HG02678 (cell line): ENCODE data around the gene FLNA.

Experiments used
- ATAC-seq: cut with Tn5 transposase; IDR thresholded peaks from one replicate; pipeline ENCODE4 v1.9.1; 2021; ENCODE audit warnings: mild to moderate bottlenecking, moderate library complexity; ENCODE audit not compliant: unreplicated experiment

FLNA gene

DNA sequence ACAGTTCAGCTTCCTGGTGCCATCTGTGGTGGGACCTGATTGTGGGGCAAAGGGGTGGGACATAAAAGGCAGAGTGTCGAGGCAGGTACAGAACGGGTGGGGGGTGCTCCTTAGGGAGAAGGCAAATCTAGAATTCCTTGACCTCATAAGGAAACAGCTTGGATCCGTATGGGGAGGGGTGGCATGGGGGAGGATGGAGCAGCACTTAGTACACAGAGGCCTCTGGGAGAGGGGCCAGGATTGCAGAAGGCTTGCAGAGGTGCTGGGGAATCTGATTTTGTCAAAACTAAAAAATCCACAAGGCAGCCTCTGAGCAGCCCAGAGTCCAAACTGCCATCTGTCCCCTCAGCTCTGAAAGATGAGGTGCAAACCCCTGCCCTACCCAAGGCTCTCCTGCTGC lies 2.3 kb upstream of the FLNA start:
- no peak for ATAC-seq

GRCh38 chrX:154375156-154375504 lies 696 bp upstream of the FLNA start:
- no peak for ATAC-seq

DNA sequence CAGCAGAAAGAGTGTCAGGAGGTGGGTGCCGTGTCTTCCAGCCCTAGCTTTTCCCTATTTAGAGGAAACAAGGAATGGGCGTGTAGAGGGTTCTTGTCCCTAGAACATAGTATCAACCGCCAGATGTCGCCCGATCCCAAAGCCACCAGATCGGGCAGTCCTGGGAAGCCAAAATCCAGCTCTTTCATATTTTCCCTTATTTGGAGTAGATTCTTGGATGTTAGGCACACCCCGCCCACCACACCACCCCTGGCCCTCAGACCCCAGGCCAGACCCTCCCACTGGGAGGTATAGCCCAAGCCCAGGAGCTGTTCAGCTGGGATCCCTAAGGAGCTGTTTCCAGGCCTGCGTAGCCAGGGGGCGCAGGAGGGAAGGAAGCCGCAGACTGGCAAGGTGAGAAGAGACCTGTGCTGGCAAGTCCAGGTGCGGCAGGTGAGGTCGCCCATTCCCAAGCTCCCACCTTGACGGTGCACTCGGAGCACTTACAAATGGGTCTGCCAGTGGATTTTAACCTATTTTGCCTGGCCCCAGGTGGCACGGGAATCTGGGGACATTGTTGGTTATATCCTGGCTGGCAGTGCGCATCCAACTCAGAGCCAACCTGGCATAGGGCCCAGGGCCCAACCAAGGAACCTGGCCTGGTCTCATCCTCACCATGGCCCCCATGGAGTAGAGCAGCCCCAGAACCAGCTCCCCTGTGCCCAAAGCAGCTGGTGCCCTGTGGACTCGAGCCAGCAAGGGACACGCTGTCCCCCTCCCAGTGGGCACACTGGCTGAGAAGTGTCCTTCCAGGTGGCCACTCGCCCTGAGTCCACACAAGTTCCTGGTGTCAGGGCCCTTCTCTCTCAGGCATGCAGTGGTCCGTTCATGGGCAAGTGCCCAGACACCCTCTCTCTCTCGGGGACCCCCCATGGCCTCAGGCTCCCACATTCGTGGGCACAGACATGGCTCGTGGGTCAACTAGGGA lies 811 bp downstream of the FLNA start:
- ATAC-seq = no peak

DNA sequence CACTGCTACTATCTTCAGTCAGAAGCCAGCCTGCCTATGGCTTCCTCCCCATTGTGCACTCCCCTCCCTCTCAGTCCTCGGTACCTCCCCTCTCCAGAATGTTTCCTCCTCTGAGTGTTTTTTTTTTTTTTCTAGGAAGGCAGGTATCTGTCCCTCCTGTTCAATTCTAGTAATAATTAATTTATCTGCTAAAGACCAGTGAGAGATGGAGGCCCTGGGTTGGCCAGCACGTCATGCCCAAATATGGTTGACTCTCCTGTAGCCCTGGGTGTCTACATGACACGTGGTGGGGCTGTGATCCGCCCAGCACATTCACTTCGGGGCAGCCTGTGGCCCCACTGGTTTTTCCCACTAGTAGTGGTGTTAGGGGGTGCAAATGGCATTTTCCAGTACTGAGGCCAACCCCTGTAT lies 1.8 kb downstream of the FLNA start:
- no peak for ATAC-seq

- ATAC-seq = peak; percentile 12
Observed at GRCh38 chrX:154371789-154372300, 2.6 kb downstream of the FLNA start.

DNA sequence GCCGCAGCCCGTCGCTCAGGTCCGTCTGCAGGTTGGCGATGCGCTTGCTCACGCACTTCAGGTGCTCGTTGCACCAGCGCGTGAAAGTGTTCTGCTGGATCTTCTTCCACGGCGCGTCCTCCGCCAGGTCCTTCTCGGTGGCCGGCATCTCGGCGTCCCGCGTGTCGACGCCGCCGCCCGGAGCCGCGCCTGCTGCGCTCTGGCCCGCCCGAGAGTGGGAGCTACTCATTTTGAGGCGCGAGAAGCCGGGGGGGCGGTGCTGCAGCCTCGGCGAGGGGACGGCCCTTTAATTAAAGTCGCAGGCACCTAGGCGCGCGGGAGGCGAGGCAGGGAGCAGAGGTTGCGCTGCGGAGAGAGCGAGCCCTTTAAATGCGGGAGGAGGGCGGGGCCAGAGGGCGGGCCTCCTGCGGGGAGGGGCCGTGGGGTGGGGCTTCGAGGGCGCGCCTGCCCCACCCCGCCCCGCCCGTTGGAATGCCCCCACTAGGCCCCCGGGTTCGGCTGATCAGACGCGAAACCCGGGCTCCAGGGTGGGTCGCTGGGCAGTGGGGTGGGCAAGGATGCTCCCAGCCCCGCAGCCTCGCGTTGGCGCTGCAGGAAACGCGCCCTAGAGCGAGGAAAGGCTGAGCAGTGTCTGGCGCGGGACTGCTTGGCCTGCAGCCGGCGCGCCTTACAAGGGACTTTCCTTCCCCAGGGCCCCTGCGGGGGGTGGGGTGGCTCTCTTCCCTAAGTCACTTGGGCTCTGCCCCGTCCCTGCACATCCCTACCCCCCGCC lies 3.2 kb downstream of the FLNA start:
- peak; percentile 64 for ATAC-seq

DNA sequence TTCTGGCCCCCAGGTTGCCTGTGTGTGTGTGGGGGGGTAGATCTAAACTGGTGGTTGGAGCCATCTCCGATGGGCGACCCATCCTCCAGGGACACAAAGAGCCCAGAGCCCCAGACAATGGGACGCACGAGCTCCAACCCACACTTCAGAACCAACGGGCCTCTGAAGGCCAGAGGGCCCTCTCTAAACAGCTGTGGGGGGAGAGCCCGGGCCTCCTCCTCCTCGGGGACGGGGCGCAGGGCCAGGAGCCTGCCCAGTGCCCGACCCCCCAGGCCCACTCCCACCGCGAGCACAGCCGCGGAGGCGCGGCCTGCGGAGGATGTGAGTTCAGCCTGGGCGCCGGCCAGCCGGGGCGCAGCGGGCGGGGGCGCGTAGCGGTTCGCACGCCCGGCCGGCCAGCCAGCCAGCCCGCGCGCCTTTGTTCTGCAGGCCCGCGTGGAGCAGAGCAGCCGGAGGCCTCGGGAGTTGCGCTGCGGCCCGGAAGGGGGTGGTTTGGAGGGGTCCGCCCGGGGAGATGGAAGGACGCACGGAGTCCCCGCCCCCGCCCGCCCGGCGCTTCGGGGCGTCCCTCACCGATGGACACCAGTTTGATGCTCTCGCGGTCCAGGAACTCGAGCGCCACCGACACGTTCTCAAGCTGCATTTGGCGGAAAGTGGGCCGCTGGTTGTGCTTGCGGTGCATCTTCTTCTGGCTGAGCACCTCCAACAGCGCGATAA lies 4.0 kb downstream of the FLNA start:
- no peak for ATAC-seq

DNA sequence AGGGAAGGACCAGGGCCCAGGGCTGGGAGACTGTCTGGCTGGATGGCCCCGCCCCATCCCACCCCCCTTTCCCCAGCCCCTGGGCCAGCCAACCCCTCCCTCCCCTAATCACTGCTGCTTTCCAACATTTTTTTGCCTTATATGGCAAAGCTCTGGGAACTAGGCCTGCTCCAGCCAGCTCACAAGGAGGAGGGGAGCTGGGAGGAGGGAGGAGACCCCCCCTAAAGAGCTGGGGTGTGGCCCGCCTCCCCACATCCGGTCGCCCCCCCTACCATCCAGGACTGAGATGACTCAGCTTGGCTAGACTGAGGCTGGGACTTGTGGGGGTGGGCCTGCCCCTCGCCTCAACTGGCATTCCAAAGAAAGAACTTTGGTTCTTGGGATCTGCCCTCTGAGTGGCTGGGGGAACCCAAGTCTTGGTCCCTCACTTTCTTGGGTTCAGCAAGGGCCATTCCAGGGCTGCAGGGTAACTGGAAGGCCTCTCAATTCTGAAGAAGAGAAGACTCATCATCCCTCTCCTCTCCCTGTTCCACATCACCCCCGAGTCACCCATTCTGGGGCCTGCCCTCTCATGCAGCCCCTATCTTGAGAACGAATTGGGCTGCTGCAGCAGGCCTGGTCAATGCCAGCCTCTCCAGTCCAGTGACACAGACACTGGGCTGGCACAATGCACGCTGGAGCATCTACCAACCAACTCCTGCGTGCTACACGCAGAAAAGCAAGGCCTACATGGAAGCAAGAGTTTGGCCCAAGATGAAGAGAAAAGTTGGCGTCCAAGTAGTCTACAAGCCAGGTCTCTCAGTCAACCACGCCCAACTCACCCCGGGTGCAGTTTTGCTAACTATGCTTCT lies 4.8 kb downstream of the FLNA start:
- no peak for ATAC-seq

- ATAC-seq = peak; percentile 32
Observed at GRCh38 chrX:154368630-154369448, 5.6 kb downstream of the FLNA start.

DNA sequence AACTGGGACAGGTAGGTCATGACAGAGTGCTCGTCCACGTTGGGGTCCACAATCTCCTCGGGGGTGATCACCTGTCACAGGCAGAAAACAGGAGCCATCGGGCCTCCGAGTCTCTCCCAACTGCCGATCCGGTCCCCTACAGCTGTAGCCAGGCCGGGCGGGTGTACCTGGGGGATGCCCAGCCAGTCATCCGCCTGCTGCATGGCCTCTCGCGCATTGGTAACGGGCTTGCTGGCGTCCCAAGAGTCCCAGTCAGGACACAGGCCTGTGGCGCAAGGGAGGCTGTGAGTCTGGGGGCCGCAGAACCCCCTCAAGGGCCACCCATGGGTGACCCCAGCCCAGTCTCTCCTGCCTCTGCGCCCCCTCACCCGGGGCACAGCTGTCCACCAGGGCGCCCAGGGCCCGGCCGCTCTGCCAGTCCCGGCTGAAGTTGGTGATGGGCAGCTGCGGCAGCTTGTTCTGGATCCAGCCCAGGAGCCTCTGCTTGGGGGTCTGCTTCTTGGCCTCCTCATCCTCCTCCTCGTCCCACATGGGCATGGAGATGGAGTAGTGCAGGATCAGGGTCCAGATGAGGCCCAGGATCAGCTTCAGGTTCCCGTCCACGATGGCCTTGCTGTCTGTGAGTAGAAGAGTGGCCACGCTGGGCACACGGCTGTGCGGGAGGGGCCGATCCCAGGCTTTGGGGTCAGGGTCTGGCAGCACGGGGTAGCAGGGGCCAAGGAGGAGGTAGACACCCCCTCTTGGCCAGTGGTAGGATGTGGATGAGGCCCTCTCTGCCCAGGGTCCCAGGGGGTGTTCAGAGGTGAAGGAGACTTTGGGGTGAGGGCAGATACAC lies 6.7 kb downstream of the FLNA start:
- no peak for ATAC-seq

- no peak for ATAC-seq
Observed at GRCh38 chrX:154366666-154367055, 7.8 kb downstream of the FLNA start.

- ATAC-seq = no peak
Observed at GRCh38 chrX:154365997-154366665, 8.3 kb downstream of the FLNA start.

DNA sequence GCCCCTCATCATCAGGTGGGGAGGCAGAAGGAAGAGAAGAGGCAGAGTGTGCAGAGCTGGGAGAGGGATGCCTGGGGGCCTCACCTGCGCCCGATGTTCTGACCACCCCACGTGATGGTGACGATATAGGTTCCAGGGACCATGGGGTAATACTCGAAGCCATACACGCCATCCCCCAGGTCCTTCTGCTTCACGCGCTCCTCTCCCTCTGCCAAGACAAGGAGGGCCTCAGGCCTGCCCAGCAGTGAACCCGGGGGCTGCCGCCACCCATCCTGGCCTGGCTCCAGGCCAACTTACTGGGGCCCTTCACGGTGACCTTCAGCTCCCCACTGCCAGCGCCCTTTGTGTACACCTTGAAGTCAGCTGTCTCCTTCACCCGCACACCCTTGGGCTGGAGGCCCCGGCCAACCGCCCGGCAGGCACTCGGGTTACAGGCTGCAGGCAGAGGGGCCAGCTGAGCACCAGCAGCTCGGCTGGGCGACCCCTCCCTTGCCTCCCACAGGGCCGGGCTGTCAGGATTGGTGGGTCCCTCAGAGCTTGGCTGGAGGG lies 9.3 kb downstream of the FLNA start:
- no peak for ATAC-seq

- no peak for ATAC-seq
Observed at GRCh38 chrX:154363706-154364439, 10.6 kb downstream of the FLNA start.

- ATAC-seq = no peak
Observed at GRCh38 chrX:154362085-154362742, 12.2 kb downstream of the FLNA start.

DNA sequence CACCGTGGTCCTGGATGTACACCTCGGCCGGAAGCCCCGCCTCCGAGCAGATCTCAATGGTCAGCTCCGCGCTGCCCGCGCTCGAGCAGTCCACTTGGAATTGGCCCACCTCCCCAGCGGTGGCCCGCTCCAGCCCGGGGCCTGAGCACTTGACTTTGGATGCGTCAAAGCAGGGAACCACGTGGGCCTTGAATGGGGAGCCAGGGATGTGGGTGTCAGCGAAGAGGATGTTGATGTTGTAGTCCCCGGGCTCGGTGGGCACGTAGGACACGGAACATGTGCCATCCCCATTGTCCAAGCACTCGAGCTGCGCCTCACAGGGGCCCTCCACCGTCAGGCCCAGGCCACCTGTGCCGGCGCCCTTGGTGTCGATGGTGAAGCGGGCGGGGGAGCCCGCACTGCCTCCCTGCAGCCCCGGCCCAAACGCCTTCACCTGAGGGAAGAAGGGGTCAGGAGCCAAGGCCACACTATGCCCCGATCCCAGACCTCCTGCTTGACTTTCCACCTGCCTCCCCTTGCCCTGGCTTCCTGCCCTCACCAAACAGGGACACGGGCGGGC lies 14.2 kb downstream of the FLNA start:
- ATAC-seq = no peak
